GM12801 (cell line): ENCODE results near the gene HSPB6.

ENCODE experiments used
- TF ChIP-seq, protein P1 (sequence below): IDR thresholded peaks from one replicate; pipeline ENCODE4 v1.5.1; 2011; ENCODE audit warnings: control low read depth; ENCODE audit not compliant: insufficient read length; ENCODE audit errors: extremely low read depth

The HSPB6 gene

DNA sequence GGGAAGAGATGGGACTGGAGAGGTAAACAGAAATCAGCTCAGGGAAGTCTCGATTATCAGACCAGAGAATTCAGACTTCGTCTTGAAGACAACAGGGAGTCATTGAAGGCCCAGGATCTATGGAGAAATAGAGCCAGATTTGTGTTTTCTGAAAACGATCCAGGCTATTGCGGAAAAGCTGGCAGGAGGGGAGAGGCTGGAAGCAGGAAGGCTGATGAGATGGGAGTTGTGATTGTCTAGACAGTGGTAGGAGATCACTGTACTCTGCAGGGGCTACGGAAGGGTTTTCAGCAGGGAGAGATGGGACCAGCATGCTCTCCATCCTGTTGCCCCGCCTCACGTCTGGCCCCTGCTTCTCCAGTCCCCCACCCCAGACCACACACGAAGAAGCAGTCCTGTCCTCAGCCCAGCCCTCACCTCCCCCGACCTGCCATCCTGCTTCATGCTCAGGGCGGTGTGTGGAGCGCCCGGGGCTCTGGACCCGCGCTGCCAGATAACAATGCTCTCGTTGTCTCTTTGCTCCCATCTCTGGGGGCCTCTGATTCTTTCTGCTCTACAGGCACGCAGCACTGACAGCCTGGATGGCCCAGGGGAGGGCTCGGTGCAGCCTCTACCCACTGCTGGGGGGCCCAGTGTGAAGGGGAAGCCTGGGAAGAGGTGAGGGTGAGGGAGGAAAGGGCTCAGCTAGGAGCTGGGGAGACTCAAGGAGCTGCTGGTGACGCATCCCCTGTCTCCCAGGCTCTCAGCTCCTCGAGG is 20.4 kb upstream of the HSPB6 start:
- TF ChIP-seq, protein P1, sequence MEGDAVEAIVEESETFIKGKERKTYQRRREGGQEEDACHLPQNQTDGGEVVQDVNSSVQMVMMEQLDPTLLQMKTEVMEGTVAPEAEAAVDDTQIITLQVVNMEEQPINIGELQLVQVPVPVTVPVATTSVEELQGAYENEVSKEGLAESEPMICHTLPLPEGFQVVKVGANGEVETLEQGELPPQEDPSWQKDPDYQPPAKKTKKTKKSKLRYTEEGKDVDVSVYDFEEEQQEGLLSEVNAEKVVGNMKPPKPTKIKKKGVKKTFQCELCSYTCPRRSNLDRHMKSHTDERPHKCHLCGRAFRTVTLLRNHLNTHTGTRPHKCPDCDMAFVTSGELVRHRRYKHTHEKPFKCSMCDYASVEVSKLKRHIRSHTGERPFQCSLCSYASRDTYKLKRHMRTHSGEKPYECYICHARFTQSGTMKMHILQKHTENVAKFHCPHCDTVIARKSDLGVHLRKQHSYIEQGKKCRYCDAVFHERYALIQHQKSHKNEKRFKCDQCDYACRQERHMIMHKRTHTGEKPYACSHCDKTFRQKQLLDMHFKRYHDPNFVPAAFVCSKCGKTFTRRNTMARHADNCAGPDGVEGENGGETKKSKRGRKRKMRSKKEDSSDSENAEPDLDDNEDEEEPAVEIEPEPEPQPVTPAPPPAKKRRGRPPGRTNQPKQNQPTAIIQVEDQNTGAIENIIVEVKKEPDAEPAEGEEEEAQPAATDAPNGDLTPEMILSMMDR, result no peak

DNA sequence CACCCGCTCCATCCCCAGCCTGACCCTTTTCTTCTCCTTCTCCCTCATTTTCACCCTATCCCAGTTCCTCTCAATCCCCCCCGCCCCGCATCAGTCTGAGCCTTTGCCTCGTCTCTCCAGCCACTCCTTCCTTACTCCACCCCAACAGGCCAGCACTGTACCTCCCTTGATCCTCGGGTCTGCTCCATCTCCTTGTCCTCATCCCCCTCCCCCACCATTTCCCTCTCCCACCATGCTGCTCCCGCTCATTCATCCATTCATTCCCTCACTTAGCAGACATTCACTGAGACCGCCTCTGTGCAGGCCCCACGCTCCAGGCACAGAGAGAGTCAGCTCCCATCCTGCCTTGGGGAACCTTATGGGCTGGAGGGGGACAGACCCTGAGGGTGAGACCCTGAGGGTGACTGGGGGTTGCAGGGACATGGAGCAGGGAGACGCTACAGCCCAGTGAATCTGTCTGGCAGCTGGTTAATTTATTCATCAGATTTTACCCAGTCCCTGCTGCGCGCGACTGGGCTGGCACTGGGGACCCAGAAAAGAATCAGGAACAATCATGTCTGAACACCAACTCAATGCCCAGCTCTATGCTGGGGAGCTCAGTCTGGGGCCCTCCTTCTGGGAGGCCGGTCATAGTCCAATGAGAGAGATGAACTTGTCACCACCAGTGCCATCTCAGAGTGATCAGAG is 19.4 kb upstream of the HSPB6 start:
- TF ChIP-seq, protein P1, result no peak

DNA sequence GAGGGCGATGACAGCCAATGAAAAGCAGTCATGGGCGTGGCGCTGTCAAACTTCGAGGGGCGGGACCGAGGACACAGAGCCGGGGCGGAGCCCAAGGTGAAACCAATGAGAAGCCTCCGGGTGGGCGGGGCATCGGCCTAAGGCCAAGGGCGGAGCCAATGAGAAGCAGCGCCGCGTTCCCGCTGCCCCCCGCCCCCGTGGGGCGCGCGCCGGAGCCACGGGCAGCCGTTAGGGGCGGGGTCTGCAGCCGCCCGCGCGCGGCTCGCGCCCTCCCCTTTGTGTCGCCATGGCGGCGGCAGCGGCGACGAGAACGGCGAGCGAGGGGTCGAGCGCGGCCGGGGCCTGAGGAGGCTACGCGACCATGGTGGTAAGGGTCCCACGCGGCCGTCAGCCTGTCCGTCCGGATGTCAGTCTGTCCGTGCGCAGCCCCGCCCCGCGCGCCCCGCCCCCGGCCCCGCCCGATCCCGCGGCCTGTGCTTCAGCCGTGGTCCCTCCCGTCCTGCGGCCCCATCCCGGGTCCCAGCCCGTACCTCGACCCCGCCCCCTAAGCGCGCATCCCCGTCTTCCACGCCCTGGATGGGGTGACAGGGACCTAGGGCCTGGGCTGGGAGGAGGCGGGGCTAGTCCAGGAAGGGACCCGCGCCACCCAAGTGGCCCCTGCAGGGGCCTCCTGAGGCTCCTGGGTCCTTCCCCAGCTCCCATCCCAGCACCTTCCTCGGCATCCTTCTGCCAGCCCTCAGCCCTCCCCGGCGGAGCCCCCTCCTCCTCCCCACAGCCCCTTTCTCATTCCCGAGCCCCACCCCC is 18.7 kb upstream of the HSPB6 start, which contains the start of gene ARHGAP33:
Gene ARHGAP33 (plus strand): TSS at position 267 of the 804 bp plus-strand sequence. CDS start 95 bp downstream, at position 362.
- TF ChIP-seq, protein P1, result no peak

DNA sequence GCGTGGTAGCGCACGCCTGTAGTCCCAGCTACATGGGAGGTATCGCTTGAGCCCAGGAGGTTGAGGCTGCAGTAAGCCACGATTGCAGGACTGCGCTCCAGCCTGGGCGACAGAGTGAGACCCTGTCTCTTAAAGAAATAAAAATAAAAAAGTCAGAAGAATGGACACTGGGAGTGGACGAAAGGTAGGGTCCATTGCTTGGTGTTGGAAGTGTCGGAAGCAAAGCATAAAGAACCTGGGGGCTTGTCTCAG is 18.1 kb upstream of the HSPB6 start:
- TF ChIP-seq, protein P1, result no peak

DNA sequence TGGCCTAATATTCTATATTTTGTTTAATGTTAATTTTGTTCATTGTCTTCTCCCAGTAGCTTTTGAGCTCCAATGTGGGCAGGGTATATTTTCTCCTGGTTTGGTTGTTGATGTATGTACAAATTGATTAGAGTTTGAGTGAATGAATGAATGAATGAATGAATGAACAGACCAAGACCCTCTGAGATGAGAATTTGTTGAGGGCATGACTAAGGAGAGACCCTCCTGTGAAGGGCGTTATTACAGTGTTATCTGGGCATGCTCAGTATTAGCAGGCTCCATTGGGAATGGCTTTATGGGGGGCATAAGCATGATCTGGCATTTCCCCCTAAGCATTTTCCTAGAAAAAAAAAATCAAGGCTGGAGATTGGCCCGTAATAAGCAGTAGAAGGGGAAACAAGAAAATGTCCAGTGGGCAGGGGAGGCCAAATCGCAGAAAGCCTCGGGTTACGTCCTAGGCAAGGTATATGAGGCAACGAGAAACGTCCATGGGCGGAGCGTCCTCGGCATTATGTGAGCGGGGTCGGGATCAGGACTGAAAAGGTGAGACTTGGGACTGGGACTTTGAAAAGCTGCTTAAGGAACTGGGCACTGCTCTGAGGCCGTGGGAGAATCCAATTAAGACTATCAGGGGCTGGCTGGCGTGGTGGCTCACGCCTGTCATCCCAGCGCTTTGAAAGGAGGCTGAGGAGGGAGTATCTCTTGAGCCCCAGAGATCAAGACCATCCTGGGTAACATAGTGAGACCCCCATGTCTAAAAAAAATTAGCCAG is 17.6 kb upstream of the HSPB6 start:
- TF ChIP-seq, protein P1, result no peak

DNA sequence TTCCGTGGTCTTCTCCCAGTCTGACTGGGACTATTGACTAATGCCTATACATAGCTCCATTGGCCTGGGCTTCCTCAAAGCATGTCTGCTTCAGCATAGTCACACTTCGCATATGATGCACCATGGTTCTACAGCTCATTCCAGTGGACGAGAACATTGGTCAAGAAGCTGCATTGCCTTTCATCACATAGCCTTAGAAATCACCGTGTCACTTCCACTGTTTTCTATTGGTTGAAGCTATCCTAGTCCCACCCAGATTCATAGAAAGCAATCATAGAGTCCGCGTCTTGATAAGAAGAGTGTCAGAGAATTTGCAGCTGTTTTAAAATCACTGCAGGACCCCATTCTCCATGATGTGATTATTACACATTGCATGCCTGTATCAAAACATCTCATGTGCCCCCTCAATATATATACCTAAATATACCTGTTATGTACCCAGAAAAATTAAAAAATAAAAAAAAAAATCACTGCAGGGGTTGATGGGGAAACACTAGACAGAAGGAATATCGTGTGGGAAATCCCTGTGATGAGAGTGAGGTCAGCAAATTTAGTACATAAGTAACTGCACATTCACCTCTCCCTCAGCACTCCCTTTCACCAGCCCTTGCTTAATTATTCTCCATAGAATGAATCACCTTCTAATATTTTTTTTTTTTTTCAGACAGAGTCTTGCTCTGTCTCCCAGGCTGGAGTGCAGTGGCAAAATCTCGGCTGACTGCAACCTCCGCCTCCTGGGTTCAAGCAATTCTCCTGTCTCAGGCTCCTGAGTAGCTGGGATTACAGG is 16.4 kb upstream of the HSPB6 start:
- TF ChIP-seq, protein P1, result no peak
